ENCODE data around the gene OR10X1. TPM values are rescaled to one million over a fixed set of nuclear protein-coding genes. Genes with fewer than 3 reads are reported as not detected.

OR10X1 gene
- total RNA-seq = not detected

GRCh38 chr1:158579733-158580132 is at the start of gene OR10X1:
Gene OR10X1 (minus strand): TSS chr1:158579899. CDS start chr1:158579899, 0 bp downstream.
- H3K4me1 ChIP-seq = no peaks in the 10 kb centered on the region
- TF ChIP-seq POLR2AphosphoS5 (IDR thresholded peaks at IDR 0.05) = no peak
- no peak for TF ChIP-seq CTCF (IDR thresholded peaks at IDR 0.05)
- no peak for TF ChIP-seq POLR2A (IDR thresholded peaks at IDR 0.05)
- no peak for TF ChIP-seq EP300 (IDR thresholded peaks at IDR 0.05; ENCODE audit: low read depth)
- DNase-seq = no peak
- H3K27ac ChIP-seq = no peak within 1 kb of the TSS
- H3K4me3 ChIP-seq = no peak within 1 kb of the TSS
- in situ Hi-C loops (cut with MboI; ENCODE audit: low pct_ligation_motif_present in 1 of 4, low pct_unique_long_range_greater_than_20kb in 1 of 4, low sequenced_read_pairs in 3 of 4) (no loop called here), intact Hi-C loops (cut with DNase I; ENCODE audit: low total_unique reads) (no loop called here)
- no peaks in the 10 kb centered on the region for H3K27me3 ChIP-seq
- H3K36me3 ChIP-seq = no peaks in the 10 kb centered on the region
- no peaks in the 10 kb centered on the region for H3K9me3 ChIP-seq
- 65 to 83% methylated on average over 1 of the region's 1 CpG for WGBS, 2 donors (ENCODE audit: low coverage in 1 of 2)

- WGBS, 2 donors (ENCODE audit: low coverage in 1 of 2) = 88 to 92% methylated on average over 3 of the region's 3 CpGs
- intact Hi-C loops (cut with DNase I; ENCODE audit: low total_unique reads) (no loop called here), in situ Hi-C loops (cut with MboI; ENCODE audit: low pct_ligation_motif_present in 1 of 4, low pct_unique_long_range_greater_than_20kb in 1 of 4, low sequenced_read_pairs in 3 of 4) (no loop called here)
- DNase-seq = no peak
- TF ChIP-seq POLR2A (IDR thresholded peaks at IDR 0.05) (no peak), EP300 (IDR thresholded peaks at IDR 0.05; ENCODE audit: low read depth) (no peak), POLR2AphosphoS5 (IDR thresholded peaks at IDR 0.05) (no peak), CTCF (IDR thresholded peaks at IDR 0.05) (no peak)
- H3K27me3 ChIP-seq = no peaks in the 10 kb centered on the region
- H3K27ac ChIP-seq = no peak overlapping the region
- no peaks in the 10 kb centered on the region for H3K4me1 ChIP-seq
- no peaks in the 10 kb centered on the region for H3K36me3 ChIP-seq
- H3K4me3 ChIP-seq = no peak overlapping the region
- H3K9me3 ChIP-seq = no peaks in the 10 kb centered on the region
Measured at GRCh38 chr1:158613764-158614163, 34.1 kb upstream of the OR10X1 start.

- Histone ChIP-seq H3K4me1 (no peaks in the 10 kb centered on the region), H3K27me3 (no peaks in the 10 kb centered on the region), H3K27ac (no peak overlapping the region), H3K36me3 (no peaks in the 10 kb centered on the region), H3K9me3 (no peaks in the 10 kb centered on the region), H3K4me3 (no peak overlapping the region)
- TF ChIP-seq CTCF (IDR thresholded peaks at IDR 0.05) = no peak
- no peak for TF ChIP-seq POLR2AphosphoS5 (IDR thresholded peaks at IDR 0.05)
- TF ChIP-seq POLR2A (IDR thresholded peaks at IDR 0.05) = no peak
- no peak for TF ChIP-seq EP300 (IDR thresholded peaks at IDR 0.05; ENCODE audit: low read depth)
- in situ Hi-C loops (cut with MboI; ENCODE audit: low pct_ligation_motif_present in 1 of 4, low pct_unique_long_range_greater_than_20kb in 1 of 4, low sequenced_read_pairs in 3 of 4) = no loop called here
- DNase-seq = no peak
- 48 to 58% methylated on average over 3 of the region's 3 CpGs for WGBS, 2 donors (ENCODE audit: low coverage in 1 of 2)
- intact Hi-C loops (cut with DNase I; ENCODE audit: low total_unique reads) = no loop called here
Measured at GRCh38 chr1:158611916-158612315, 32.2 kb upstream of the OR10X1 start.

- Histone ChIP-seq H3K4me1 (no peaks in the 10 kb centered on the region), H3K27me3 (no peaks in the 10 kb centered on the region), H3K4me3 (no peak overlapping the region), H3K36me3 (no peaks in the 10 kb centered on the region), H3K9me3 (no peaks in the 10 kb centered on the region), H3K27ac (no peak overlapping the region)
- 67 to 81% methylated on average over 1 of the region's 1 CpG for WGBS, 2 donors (ENCODE audit: low coverage in 1 of 2)
- intact Hi-C loops (cut with DNase I; ENCODE audit: low total_unique reads) (no loop called here), in situ Hi-C loops (cut with MboI; ENCODE audit: low pct_ligation_motif_present in 1 of 4, low pct_unique_long_range_greater_than_20kb in 1 of 4, low sequenced_read_pairs in 3 of 4) (no loop called here)
- TF ChIP-seq CTCF (IDR thresholded peaks at IDR 0.05) (no peak), POLR2A (IDR thresholded peaks at IDR 0.05) (no peak), POLR2AphosphoS5 (IDR thresholded peaks at IDR 0.05) (no peak), EP300 (IDR thresholded peaks at IDR 0.05; ENCODE audit: low read depth) (no peak)
- DNase-seq = no peak
Measured at GRCh38 chr1:158607296-158607695, 27.6 kb upstream of the OR10X1 start.
